ENCODE measurements around the gene BRIP1.

DNA sequence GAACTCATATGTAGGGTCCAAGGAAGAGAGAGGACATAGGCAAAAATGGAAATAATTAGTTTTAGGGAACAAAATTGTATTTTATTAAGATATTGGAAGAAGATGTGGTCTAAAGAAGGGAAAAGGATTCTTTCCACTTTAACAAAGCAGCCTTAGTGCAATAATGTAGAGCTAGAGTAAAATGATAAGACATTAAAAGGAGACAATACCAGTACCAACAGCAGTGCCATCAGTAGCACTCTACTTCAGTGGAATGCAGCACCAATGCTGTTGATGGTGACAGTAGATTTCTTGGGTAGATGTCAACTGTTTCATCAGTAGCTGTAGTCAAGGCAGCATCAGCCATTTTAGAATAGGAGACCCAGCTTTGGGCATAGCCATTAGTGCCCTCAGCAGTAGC, 124.3 kb downstream of the BRIP1 start:
- TF ChIP-seq, protein P1, sequence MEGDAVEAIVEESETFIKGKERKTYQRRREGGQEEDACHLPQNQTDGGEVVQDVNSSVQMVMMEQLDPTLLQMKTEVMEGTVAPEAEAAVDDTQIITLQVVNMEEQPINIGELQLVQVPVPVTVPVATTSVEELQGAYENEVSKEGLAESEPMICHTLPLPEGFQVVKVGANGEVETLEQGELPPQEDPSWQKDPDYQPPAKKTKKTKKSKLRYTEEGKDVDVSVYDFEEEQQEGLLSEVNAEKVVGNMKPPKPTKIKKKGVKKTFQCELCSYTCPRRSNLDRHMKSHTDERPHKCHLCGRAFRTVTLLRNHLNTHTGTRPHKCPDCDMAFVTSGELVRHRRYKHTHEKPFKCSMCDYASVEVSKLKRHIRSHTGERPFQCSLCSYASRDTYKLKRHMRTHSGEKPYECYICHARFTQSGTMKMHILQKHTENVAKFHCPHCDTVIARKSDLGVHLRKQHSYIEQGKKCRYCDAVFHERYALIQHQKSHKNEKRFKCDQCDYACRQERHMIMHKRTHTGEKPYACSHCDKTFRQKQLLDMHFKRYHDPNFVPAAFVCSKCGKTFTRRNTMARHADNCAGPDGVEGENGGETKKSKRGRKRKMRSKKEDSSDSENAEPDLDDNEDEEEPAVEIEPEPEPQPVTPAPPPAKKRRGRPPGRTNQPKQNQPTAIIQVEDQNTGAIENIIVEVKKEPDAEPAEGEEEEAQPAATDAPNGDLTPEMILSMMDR (IDR thresholded peaks at IDR 0.05) = no peak
- no peak for TF ChIP-seq POLR2A (IDR thresholded peaks at IDR 0.05)

Data from stomach (tissue), 4 donors.